Endothelial cell of umbilical vein (primary cell): ENCODE measurements around the gene FCER2. TPM values are rescaled to one million over a fixed set of nuclear protein-coding genes. Genes with fewer than 3 reads are reported as not detected.

ENCODE experiments used
- BruUV-seq: library from RNA; stranded (reverse); fragments of 400-500 nt; replicated peaks from 2 replicates; lab custom pipeline; 2021; lab: Mats Ljungman, UMichigan
- CTCF ChIA-PET: fragments of 300-600, 350-600 bp; sonication (Branson Sonifier 250); formaldehyde crosslinking; loops from one replicate; lab custom pipeline; 2021; ENCODE audit warnings: antibody characterized with exemption, inconsistent platforms; lab: Charles Lee
- POLR2A ChIA-PET: fragments of 300-600, 350-600 bp; sonication (Branson Sonifier 250); formaldehyde crosslinking; loops from one replicate; lab custom pipeline; 2021; ENCODE audit warnings: antibody characterized with exemption, inconsistent platforms; lab: Charles Lee
- DNase-seq: peaks from one replicate; pipeline ENCODE4 v3.0.0-alpha.2; 2011; ENCODE audit warnings: low read depth, low spot score
- FAIRE-seq: peaks from 2 replicates; lab custom pipeline; 2011; peaks lifted over from hg19 to GRCh38; lab: Jason Lieb, UNC
- H2AFZ ChIP-seq: 2 replicates; pipeline ENCODE4 v1.6.0; 2012; ENCODE audit warnings: low read depth, low read length, control low read depth, inconsistent platforms
- H3K27ac ChIP-seq: 2 replicates; pipeline ENCODE4 v1.5.1; 2011; ENCODE audit warnings: low read depth, mild to moderate bottlenecking, control low read depth, low read length, moderate library complexity; ENCODE audit not compliant: insufficient read depth
- H3K27me3 ChIP-seq, 2 experiments: 2 replicates each; pipeline versions ENCODE4 v1.6.0 to v1.6.1; 2011; ENCODE audit warnings: low read length in 2 of 2, mixed read lengths in 1 of 2; ENCODE audit not compliant: control insufficient read depth in 2 of 2, insufficient read depth in 2 of 2
- H3K36me3 ChIP-seq, 2 experiments: 2 replicates in 1 of 2; 3 replicates in 1 of 2; pipeline ENCODE4 v1.5.1; 2011; ENCODE audit warnings: low read length in 2 of 2, mild to moderate bottlenecking in 1 of 2, moderate library complexity in 1 of 2; ENCODE audit not compliant: control insufficient read depth in 2 of 2, insufficient read depth in 2 of 2; ENCODE audit errors: extremely low read depth in 1 of 2
- H3K4me1 ChIP-seq: 3 replicates; pipeline ENCODE4 v1.5.1; 2011; ENCODE audit warnings: mild to moderate bottlenecking, low read length; ENCODE audit not compliant: control insufficient read depth, insufficient read depth; ENCODE audit errors: extremely low read depth
- H3K4me2 ChIP-seq: 2 replicates; pipeline ENCODE4 v1.6.1; 2011; ENCODE audit warnings: low read length, control low read depth, mixed read lengths; ENCODE audit not compliant: insufficient read depth
- H3K4me3 ChIP-seq, 3 experiments: fragments of 200-600 bp in 1 of 3; sonication (generic), shearing (Covaris generic) in 1 of 3; replicated peaks in 1 of 3; 2 replicates each; pipeline ENCODE4 v1.5.1; 2011 to 2016; ENCODE audit warnings: control low read depth in 3 of 3, low read length in 3 of 3, mild to moderate bottlenecking in 2 of 3, inconsistent platforms in 1 of 3, low read depth in 1 of 3, moderate library complexity in 1 of 3; ENCODE audit not compliant: insufficient read depth in 1 of 3
- H3K79me2 ChIP-seq: 2 replicates; pipeline ENCODE4 v1.6.0; 2012; ENCODE audit warnings: low read length, inconsistent platforms; ENCODE audit not compliant: control insufficient read depth, insufficient read depth
- H3K9ac ChIP-seq: replicated peaks from 2 replicates; pipeline ENCODE3; 2011; ENCODE audit warnings: low read length, control low read depth; ENCODE audit not compliant: insufficient read depth; ENCODE audit errors: extremely low read depth
- H3K9me1 ChIP-seq: replicated peaks from 3 replicates; pipeline ENCODE4 v1.6.0; 2011; ENCODE audit warnings: mild to moderate bottlenecking, low read length; ENCODE audit not compliant: control insufficient read depth, insufficient read depth; ENCODE audit errors: extremely low read depth
- H3K9me3 ChIP-seq: replicated peaks from 2 replicates; pipeline ENCODE4 v1.5.1; 2012; ENCODE audit warnings: low read length, inconsistent platforms; ENCODE audit not compliant: control insufficient read depth, insufficient read depth
- H4K20me1 ChIP-seq: replicated peaks from 2 replicates; pipeline ENCODE3; 2011; ENCODE audit warnings: mild to moderate bottlenecking, low read length; ENCODE audit not compliant: control insufficient read depth, insufficient read depth; ENCODE audit errors: extremely low read depth
- EZH2 ChIP-seq: IDR thresholded peaks from 2 replicates; pipeline ENCODE4 v1.6.1; 2012; ENCODE audit warnings: borderline replicate concordance, low read depth, mild to moderate bottlenecking, moderate library complexity, low read length, inconsistent platforms; ENCODE audit not compliant: severe bottlenecking
- FOS ChIP-seq: IDR thresholded peaks from 2 replicates; pipeline ENCODE4 v1.6.1; 2011; ENCODE audit warnings: mild to moderate bottlenecking, low read length, moderate library complexity, borderline replicate concordance; ENCODE audit not compliant: insufficient read depth
- GATA2 ChIP-seq: IDR thresholded peaks from 2 replicates; pipeline ENCODE4 v1.7.0; 2011; ENCODE audit warnings: low read depth, mild to moderate bottlenecking, moderate library complexity, mixed read lengths, low read length; ENCODE audit not compliant: insufficient read length, insufficient read depth
- JUN ChIP-seq: IDR thresholded peaks from 2 replicates; pipeline ENCODE4 v1.6.1; 2011; ENCODE audit warnings: borderline replicate concordance, low read depth; ENCODE audit not compliant: insufficient read length, insufficient read depth
- MYC ChIP-seq: IDR thresholded peaks from one replicate; pipeline ENCODE4 v1.6.1; 2011; ENCODE audit warnings: mild to moderate bottlenecking, low read depth, low read length
- POLR2A ChIP-seq: IDR thresholded peaks from 2 replicates; pipeline ENCODE4 v1.6.1; 2012; ENCODE audit warnings: low read depth, mild to moderate bottlenecking, control low read depth, low read length
- POLR2AphosphoS5 ChIP-seq: IDR thresholded peaks from 2 replicates; pipeline ENCODE4 v1.6.1; 2012; ENCODE audit warnings: low read depth, mild to moderate bottlenecking, control low read depth, low read length, moderate library complexity; ENCODE audit not compliant: insufficient read depth
- dilution Hi-C: fragments of 300-500 bp; cut with MboI; formaldehyde crosslinking; loops from one replicate; pipeline ENCODE4 v1.15.0; 2019; ENCODE audit warnings: low sequenced_read_pairs; ENCODE audit not compliant: extremely low pct_ligation_motif_present
- intact Hi-C: fragments of 100-400 bp; cut with micrococcal nuclease; formaldehyde crosslinking; loops from one replicate; pipeline ENCODE4 v1.10.0; 2022
- polyA plus RNA-seq, 4 experiments: library from polyadenylated mRNA; depleted of rRNA in 3 of 4; stranded (reverse) in 3 of 4; unstranded in 1 of 4; fragments of >200 nt; gene quantifications; 2 replicates each; pipeline versions ENCODE4 v1.2.1 to v1.2.3, GENCODE V29; 2011 to 2012; ENCODE audit warnings: missing spikeins in 1 of 4
- total RNA-seq: library from RNA; stranded (reverse); gene quantifications from 2 replicates; pipeline ENCODE4 v1.2.3, GENCODE V29; 2021
- TF ChIP-seq, protein P1 (sequence below): IDR thresholded peaks from 2 replicates; pipeline ENCODE4 v1.6.1; 2011; ENCODE audit not compliant: insufficient read depth, insufficient read length
- TF ChIP-seq, protein P2 (sequence below), 2 donors: IDR thresholded peaks; 1 replicate in 1 of 2; 2 replicates in 1 of 2; pipeline ENCODE4 v1.5.1; 2011; ENCODE audit warnings: low read length in 2 of 2, mild to moderate bottlenecking in 2 of 2, moderate library complexity in 2 of 2, control low read depth in 1 of 2, inconsistent platforms in 1 of 2, low read depth in 1 of 2; ENCODE audit not compliant: insufficient read depth in 1 of 2; ENCODE audit errors: extremely low read depth in 1 of 2

The FCER2 gene
- total and polyA plus RNA-seq, 2 donors (not counting 3 experiments of a cell fraction or from before 2014, with no cell fraction given): not detected

DNA sequence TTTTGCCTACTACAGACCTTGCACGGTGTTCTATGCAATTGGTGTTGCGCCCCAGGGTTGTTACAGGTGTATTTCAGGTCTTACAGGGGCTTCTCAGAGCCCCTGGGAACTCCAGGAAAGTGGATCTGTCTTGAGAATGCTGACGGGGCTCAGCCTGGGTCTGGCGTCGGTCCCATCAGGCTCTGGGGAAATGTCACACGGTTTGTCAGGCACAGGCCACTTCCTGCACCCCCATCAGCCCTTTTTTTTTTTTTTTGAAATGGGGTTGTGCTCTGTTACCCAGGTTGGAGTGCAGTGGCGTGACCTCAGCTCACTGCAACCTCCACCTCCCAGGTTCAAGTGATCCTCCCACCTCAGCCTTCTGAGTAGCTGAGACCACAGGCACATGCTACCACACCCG, 16.7 kb upstream of the FCER2 start:
- no TSS peak for BruUV-seq
- no peak overlapping the region for H2AFZ ChIP-seq
- TF ChIP-seq FOS: no peak
- TF ChIP-seq, protein P1, sequence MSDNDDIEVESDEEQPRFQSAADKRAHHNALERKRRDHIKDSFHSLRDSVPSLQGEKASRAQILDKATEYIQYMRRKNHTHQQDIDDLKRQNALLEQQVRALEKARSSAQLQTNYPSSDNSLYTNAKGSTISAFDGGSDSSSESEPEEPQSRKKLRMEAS: no peak
- no peak for TF ChIP-seq POLR2A
- TF ChIP-seq, protein P2, sequence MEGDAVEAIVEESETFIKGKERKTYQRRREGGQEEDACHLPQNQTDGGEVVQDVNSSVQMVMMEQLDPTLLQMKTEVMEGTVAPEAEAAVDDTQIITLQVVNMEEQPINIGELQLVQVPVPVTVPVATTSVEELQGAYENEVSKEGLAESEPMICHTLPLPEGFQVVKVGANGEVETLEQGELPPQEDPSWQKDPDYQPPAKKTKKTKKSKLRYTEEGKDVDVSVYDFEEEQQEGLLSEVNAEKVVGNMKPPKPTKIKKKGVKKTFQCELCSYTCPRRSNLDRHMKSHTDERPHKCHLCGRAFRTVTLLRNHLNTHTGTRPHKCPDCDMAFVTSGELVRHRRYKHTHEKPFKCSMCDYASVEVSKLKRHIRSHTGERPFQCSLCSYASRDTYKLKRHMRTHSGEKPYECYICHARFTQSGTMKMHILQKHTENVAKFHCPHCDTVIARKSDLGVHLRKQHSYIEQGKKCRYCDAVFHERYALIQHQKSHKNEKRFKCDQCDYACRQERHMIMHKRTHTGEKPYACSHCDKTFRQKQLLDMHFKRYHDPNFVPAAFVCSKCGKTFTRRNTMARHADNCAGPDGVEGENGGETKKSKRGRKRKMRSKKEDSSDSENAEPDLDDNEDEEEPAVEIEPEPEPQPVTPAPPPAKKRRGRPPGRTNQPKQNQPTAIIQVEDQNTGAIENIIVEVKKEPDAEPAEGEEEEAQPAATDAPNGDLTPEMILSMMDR (IDR thresholded peaks at IDR 0.05; ENCODE audit: extremely low read depth in 1 of 2, insufficient read depth in 1 of 2, low read depth in 1 of 2, low read length in 2 of 2): no peak
- TF ChIP-seq POLR2AphosphoS5: no peak
- no peak for TF ChIP-seq MYC
- TF ChIP-seq JUN: no peak
- no peak for TF ChIP-seq EZH2
- no peak for TF ChIP-seq GATA2
- peaks cover 0 to 2% of the 10 kb centered on the region in 2 experiments for H3K27me3 ChIP-seq
- FAIRE-seq (no peak), DNase-seq (no peak)
- no peak overlapping the region for H3K4me2 ChIP-seq
- intact Hi-C loops: no loop called here
- no peaks in the 10 kb centered on the region for H3K36me3 ChIP-seq
- H3K9ac ChIP-seq: no peak overlapping the region
- no peak overlapping the region for H3K27ac ChIP-seq
- ChIA-PET POLR2A (no interaction called here), CTCF (interaction anchor here (1.4 to 1.9 kb wide), 2 partner anchors 9 to 38 kb away, joined by 5 to 6 read pairs; partner anchors contain the start of gene TRAPPC5)
- dilution Hi-C loops: no loop called here
- H3K4me1 ChIP-seq: no peaks in the 10 kb centered on the region
- no peaks in the 10 kb centered on the region for H3K79me2 ChIP-seq
- H4K20me1 ChIP-seq: no peaks in the 10 kb centered on the region
- no peaks in the 10 kb centered on the region for H3K9me3 ChIP-seq
- H3K9me1 ChIP-seq: no peaks in the 10 kb centered on the region
- no peak overlapping the region for H3K4me3 ChIP-seq
